WERI-Rb-1 (cell line): ENCODE data around the gene RAB4A.

Source experiments
- DNase-seq: peaks from one replicate; pipeline ENCODE4 v3.0.0-alpha.2; 2020
- H3K27ac ChIP-seq: fragments of 250-450 bp; sonication (Bioruptor Pico); 2 replicates; pipeline ENCODE4 v1.5.1; 2020; ENCODE audit warnings: mild to moderate bottlenecking, moderate library complexity
- H3K27me3 ChIP-seq: fragments of 250-450 bp; sonication (Bioruptor Pico); 2 replicates; pipeline ENCODE4 v1.5.1; 2021; ENCODE audit warnings: mild to moderate bottlenecking, low read depth, moderate library complexity; ENCODE audit not compliant: insufficient read depth, severe bottlenecking
- H3K36me3 ChIP-seq: fragments of 250-450 bp; sonication (Bioruptor Pico); 2 replicates; pipeline ENCODE4 v1.5.1; 2020; ENCODE audit warnings: mild to moderate bottlenecking, moderate library complexity
- H3K4me3 ChIP-seq: 2 replicates; pipeline ENCODE4 v1.5.1; 2011; ENCODE audit warnings: low read depth, mild to moderate bottlenecking, control low read depth, low read length
- H3K9me3 ChIP-seq: fragments of 250-450 bp; sonication (Bioruptor Pico); 2 replicates; pipeline ENCODE4 v1.5.1; 2021; ENCODE audit warnings: mild to moderate bottlenecking, moderate library complexity; ENCODE audit not compliant: severe bottlenecking
- CTCF ChIP-seq: IDR thresholded peaks from 2 replicates; pipeline ENCODE4 v1.5.1; 2011; ENCODE audit warnings: low read depth, mild to moderate bottlenecking, control low read depth, inconsistent platforms, low read length

The RAB4A gene

GRCh38 chr1:229344139-229344538, 73.2 kb downstream of the RAB4A start:
- TF ChIP-seq CTCF, result no peak
- Histone ChIP-seq H3K27ac (no peak overlapping the region), H3K4me3 (no peak overlapping the region)

GRCh38 chr1:229344937-229345684, 74.2 kb downstream of the RAB4A start:
- no peak for TF ChIP-seq CTCF
- Histone ChIP-seq H3K36me3 (no peaks in the 10 kb centered on the region), H3K27me3 (no peaks in the 10 kb centered on the region), H3K27ac (no peak overlapping the region), H3K4me3 (no peak overlapping the region), H3K9me3 (no peaks in the 10 kb centered on the region)
- DNase-seq, result no peak

More at GRCh38 chr1:229344139-229344538, 73.2 kb downstream of the RAB4A start:
- Histone ChIP-seq H3K27me3 (no peaks in the 10 kb centered on the region), H3K36me3 (no peaks in the 10 kb centered on the region), H3K9me3 (no peaks in the 10 kb centered on the region)
- no peak for DNase-seq

- no peak for DNase-seq
- Histone ChIP-seq H3K9me3 (no peaks in the 10 kb centered on the region), H3K36me3 (no peaks in the 10 kb centered on the region), H3K27ac (no peak overlapping the region), H3K27me3 (no peaks in the 10 kb centered on the region), H3K4me3 (no peak overlapping the region)
- no peak for TF ChIP-seq CTCF
Observed at GRCh38 chr1:229347528-229347927, 76.6 kb downstream of the RAB4A start.

GRCh38 chr1:229349463-229350385, 78.8 kb downstream of the RAB4A start:
- H3K4me3 ChIP-seq, result no peak overlapping the region
- no peak overlapping the region for H3K27ac ChIP-seq
- DNase-seq, result no peak
- no peaks in the 10 kb centered on the region for H3K27me3 ChIP-seq
- no peaks in the 10 kb centered on the region for H3K36me3 ChIP-seq
- no peak for TF ChIP-seq CTCF
- no peaks in the 10 kb centered on the region for H3K9me3 ChIP-seq

GRCh38 chr1:229352975-229353374, 82.1 kb downstream of the RAB4A start:
- no peak for TF ChIP-seq CTCF
- H3K9me3 ChIP-seq, result no peaks in the 10 kb centered on the region
- no peaks in the 10 kb centered on the region for H3K36me3 ChIP-seq
- H3K4me3 ChIP-seq, result no peak overlapping the region
- no peak for DNase-seq
- H3K27me3 ChIP-seq, result no peaks in the 10 kb centered on the region
- H3K27ac ChIP-seq, result no peak overlapping the region
